HG03571 (cell line): ENCODE results near the gene EFCAB10.
A peak's percentile ranks its signal among the peaks of the same experiment; 100 is the strongest.

Experiments used
- ATAC-seq: cut with Tn5 transposase; IDR thresholded peaks from one replicate; pipeline ENCODE4 v1.9.1; 2021; ENCODE audit not compliant: unreplicated experiment

The EFCAB10 gene, protein sequence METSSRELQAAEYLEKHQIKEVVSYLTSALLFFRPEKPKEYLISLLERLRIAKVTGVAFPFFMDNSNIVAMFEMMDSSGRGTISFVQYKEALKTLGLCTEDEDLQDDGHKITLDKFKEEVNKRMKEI

DNA sequence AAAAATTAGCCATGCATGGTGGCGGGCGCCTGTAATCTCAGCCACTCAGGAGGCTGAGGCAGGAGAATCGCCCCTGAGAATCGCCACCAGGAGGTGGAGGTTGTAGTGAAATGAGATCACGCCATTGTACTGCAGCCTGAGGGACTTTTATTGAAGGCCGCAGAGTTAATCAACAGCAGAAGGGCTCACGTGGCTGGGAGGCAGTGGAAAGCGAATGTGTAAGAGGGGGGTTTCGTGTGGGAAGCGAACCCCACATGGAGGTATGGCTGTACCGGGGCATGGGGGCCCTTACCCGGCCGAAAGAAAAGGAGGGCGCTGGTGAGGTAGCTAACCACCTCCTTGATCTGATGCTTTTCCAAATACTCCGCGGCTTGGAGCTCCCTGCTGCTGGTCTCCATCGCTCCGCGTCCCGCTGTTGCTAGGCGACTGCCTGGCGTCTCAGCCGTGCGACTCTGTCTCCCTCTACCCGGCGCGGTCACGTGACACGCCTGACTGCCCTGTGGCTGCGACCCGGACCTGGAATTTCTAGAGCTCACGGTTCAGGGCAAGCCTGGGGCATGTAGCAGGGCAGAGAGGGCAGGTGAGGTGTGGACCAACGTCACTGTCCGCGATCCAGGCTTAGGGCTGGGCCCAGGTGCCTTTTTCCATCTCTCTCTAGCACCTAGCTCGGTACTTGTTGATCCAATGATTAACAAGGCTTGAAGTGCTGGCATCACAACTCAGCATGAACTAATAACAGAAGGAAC lies at the start of gene EFCAB10:
Gene EFCAB10 (minus strand): TSS at position 428 of the 746 bp plus-strand sequence. CDS start 30 bp downstream, at position 398.
- ATAC-seq = peak; percentile 82

DNA sequence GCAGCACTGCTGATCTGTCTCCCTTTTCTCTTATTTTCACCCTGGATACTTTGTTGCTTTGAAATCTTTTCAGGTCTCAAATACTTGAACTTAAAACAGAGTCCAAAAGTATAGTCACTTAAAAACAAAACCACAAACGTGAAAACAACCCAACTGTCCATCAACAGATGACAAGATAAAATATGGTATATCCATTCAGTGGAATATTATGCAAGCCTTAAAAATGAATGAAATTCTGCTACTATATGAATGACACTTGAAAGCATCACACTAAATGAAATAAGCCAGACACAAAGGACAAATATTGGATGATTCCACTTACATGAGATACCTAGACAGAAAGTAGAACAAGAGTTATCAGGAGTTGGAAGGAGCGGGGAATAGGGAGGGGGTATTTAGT lies 44.7 kb upstream of the EFCAB10 start:
- ATAC-seq = no peak

DNA sequence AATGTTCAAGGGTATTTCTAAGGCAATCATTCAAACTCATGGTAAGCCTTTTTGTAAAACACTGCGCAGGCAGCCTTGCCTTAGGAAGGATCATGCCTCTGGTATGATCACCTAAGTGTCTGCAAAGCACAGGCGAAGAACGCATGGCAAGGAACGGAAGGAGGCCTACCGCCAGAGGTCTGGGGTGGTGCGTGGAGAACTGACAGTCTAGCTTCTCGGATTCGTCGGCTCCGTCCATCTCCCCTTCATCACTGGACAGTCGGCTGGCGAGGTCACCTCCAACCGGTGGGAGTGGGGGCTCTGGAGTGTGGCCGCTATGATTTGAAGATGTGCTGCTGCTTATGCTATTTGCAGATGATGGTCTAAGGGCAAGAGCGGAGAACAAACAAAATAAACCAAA lies 42.6 kb upstream of the EFCAB10 start:
- no peak for ATAC-seq

DNA sequence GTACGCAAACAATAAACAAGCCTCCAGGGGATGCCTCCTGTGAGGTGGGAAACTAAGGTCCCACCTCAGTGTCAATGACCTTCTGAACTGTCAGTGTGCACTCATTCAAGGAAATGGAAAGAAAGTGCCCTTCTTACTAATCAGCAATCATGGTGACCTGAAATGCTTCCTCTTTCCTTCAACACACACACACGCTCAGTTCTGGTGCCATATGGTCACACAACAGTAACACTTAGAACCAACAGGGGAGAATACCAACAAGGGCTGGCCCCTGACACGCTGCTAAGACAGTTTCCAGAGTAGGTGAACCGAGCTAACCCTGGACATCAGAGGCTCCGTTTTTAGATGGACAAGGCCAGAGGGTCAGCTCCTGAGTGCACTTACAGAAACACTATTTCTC lies 42.1 kb upstream of the EFCAB10 start:
- no peak for ATAC-seq

DNA sequence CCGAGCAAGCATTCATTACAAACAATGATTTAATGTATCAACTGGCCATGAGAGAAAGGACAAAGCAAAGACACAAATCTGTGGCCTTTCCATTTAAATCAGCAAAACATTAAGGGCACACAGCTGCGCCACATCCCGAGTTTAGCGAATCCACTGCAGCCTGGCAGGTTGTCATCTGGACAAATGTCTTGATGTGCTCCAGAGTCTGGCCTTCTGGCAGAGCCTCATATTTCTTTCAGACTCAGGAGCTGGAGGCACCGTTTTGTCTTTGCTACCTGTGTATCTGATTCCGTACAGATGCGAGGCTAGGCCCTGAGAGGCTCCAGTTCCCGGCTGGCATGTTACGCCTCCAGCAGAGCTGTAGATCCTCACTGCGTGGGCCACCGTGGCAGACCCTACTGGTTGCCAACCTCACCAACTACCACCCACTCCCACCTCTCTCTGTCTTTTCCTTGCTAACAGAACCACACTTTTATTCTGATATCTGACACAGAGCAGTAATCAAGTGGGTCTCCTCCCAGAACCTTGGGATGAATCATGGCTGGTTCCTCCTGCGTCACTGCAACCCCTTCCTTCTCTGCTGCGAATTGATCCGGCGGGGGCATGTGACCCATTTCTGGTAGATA lies 40.9 kb upstream of the EFCAB10 start:
- no peak for ATAC-seq

DNA sequence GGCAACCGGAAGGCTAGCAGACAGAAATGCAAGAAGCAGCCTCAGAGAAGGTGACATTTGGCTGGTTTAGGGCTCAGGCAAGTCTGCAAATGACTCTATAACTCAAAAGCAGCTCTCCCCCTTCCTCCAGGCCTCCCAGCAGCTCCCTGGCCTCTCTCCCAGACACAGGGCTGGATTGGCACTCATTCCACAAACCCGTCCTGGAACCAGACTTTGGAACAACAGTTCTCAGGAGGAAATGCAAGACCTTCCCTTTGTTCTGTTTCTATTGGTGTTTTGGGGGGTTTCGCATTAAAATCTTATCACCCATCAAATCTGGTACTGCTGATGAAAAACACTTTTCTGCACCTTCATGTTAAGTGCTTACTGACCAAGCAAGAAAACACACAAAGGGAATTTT lies 40.3 kb upstream of the EFCAB10 start:
- no peak for ATAC-seq

DNA sequence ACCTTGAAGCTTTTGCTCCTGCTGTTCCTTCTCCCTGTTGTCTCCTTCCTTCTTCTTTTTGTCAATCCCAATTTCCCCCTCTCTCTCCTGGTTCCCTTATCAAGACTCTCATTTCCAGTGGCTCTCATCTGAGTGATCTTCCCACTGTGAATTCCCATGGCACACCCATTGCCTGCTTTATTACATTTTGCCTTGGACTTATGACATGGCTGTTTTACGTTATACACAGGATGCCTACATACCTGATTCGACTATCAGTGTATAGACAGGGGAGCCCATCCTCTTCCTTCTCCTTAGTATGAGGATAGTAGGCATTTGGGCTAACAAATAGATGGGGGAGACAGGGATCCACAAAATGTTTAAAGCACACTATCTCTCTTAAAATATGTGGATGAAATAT lies 39.9 kb upstream of the EFCAB10 start:
- no peak for ATAC-seq

DNA sequence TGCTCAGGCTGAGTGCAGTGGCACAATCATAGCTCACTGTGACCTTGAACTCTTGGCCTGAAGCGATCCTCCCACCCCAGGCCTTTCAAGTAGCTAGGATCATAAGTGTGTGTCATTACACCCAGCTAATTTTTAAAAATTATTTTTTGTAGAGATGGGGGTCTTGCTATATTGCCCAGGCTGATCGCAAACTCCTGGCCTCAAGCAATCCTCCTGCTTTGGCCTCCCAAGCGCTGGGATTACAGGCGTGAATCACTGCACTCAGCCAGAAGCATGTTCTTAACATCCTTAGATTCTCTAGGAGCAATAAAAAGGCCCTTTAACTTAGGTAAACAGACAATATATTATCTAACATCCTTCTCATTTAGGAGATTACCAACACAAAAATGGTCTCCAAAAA lies 38.3 kb upstream of the EFCAB10 start:
- ATAC-seq = no peak

DNA sequence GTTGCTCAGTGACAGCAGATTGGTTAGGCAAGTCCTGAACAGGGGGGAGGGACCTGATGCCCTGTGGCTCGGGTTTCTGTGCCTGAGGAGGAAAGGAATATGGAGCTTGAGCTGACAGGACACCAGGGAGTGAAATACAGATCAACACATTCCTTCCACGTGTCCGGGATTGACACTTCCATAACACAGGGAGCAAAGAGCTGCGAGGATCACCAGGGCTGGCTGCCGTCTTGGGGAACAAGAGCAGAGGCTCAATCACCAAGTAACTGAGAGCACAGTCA lies 36.7 kb upstream of the EFCAB10 start:
- ATAC-seq = no peak

DNA sequence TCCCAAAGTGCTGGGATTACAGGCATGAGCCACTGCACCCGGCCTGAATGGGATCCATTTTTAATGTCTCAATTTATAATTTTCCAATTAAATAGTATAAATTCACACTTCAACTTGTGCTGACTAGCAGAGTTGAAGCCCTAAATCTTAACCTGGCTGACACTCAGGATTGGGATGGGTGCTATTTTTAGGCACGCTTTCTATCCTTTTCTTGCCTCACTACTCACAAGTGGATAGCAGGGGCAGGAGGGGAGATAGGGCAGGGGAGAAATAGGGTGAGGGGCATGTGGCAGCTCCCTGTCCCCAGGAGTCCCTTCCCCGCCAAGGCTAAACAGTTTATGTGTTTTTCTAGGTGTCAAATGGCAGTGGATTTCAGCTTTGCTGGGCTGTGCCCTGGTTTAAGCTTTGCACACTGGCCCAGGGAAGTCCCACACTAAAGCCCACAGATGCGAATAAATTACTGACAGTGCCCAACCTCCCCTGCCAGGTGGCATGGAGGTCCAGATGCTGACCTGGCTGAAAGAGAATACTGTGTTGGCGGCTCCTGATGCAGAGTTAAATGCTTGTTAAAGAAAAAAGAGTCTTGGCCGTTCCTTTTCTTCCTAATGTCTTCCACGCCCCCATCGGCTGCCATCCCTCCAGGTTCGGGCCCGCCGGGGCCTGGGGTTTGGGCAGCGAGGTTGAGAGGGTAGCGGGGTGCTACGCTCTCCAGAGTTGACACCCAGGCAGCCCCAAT lies 36.2 kb upstream of the EFCAB10 start:
- ATAC-seq = no peak

DNA sequence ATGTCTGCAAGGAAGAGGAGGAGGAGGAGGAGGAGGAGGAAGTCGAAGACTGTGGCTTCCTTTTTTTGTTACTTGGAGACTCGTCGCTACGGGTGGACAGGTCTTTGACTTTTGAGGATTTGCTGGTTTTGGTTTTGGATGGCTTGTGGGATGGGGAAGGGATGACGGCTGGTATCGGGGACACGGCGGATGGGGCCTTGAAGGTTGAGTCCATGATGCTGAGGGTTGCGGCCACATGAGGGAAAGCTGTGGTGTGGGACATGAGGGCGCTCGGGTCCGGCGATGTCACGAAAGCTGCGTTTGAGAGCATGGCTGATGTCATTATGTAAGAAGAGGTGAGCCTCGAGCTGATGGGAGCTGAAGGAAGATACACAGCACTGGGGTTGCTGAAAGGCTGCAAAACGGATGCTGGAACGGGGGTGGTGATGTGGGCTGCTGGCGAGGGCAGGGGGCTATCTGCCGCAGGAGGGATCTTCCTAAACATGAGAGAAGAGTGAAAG lies 33.1 kb upstream of the EFCAB10 start:
- ATAC-seq = no peak

DNA sequence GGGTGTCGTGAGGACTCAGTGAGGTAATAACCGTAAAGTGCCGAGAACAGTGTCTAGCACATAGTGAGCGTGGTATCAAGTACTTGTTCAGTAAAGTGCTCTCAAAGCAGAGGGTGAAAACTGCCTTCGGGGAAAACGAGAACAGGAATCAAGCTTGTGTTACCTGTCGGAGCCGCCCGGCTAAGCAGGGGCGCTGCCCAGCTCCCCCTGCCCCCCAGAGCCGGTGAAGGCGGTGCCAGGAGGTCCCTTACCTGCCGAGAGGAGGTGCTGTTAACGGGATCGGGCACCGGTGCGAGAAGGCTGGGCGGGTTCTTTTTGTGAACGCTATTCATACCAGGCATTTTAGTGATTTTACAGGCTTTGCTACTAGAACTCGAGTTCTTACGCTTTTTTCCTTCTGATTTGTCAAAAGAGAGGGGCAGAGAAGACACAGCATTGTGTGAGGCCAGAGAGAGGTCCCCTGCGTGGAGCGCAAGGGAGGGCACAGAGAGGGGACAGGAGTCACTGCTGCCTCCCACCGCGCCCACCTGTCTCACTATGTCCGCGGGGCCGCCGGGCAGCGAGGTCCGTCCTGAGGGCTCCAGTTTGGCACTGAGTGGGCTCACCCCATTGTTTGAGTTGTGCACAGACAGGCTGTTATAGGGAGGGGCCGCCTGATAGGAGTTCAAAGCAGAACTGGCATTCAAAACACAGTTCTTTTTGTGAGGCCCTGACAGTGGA lies 32.5 kb upstream of the EFCAB10 start:
- no peak for ATAC-seq

DNA sequence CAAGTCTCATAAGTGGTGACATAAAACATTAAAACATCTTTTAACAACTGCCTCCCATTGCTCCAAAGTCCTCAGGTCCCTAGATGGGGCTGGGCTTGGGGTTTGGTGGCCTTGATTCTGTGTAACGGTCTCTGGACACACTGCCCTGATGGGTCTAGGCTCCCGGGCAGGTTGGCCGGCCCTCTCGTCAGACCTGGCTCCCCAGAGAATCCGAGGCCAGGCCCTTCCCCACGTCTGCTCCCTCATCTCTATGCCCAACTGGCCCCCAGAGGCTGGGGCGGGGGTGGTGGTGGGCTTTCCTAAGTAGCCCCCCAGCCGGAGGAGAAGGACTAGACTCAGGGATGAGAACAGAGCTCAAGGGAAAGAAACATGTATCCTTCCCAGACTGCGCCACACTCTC lies 31.5 kb upstream of the EFCAB10 start:
- ATAC-seq = no peak

DNA sequence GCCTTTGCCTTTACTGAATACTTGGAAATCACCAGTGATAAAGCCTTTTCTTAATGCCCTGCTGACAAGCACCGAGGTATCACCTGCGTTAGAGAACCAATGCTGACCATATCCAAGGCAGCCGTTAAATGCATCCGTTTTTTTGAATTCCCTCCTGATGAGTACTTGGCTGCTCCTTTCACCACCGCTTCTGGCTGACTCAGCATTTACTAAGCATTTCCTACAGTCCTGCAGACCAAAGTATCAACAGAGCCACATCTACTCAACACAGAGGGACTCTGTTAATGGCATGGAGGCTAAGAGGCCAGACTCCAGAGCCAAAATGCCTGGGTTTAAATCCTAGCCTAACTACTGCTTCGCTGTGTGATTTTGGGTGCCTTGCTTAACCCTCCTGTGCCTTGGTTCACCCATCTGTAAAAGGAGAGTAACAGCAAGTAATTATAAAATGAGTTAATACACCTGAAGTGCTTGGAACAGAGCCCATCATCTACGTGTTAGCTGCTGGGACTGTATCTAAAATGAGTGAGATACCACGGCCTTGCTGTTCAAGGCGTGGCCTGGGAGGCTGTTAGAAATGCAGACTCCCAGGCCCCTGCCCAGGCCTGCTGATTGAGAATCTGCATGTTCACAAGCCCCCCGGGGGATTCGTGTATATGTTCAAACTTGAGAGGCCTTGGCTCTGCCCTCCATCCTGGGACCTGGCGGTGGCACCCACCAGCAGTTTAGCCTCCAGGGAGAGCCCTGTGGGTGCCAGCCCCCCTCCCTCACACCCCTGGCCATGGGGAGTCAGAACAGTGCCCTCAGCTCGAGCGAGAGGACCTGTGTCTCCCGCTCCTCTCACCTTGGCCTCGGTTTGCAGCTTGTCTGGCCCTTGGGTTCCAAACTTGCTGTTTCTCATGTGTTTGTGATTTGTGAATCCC lies 30.8 kb upstream of the EFCAB10 start:
- no peak for ATAC-seq

DNA sequence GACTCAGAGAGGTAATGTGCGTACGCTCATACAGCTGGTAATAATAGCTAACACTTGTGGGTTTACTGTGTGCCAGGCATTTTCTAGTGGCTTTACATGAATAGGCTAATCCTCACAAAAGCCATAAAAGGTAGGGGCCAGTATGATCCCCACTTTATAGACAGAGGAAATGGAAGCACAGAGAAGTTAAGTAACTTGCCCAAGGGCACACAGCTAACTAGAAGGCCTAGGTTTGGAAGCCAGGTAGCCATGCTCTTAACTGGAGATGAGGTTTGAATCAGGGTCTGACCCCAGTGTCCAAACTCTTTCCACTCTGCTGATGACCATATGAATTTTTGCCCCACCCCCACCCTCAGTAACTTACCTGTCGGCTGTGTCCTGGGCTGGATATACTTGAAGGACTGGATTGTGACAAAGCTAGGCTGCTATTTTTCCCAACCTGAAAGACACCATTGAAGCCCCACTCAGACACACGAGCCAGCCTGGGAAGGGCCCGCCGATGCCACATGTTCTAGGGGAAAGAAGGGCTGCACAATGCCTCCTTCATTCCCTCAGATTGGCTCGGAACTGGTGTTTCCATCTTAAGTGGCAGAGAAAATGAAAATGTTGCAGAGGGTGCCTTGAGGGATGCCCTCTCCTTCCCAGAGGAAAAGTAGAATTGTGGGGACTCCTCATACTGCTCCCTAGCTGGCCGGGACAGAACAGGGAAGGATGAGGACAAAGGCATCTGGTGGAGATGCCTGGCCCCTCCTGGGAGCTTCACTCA lies 29.1 kb upstream of the EFCAB10 start:
- no peak for ATAC-seq

DNA sequence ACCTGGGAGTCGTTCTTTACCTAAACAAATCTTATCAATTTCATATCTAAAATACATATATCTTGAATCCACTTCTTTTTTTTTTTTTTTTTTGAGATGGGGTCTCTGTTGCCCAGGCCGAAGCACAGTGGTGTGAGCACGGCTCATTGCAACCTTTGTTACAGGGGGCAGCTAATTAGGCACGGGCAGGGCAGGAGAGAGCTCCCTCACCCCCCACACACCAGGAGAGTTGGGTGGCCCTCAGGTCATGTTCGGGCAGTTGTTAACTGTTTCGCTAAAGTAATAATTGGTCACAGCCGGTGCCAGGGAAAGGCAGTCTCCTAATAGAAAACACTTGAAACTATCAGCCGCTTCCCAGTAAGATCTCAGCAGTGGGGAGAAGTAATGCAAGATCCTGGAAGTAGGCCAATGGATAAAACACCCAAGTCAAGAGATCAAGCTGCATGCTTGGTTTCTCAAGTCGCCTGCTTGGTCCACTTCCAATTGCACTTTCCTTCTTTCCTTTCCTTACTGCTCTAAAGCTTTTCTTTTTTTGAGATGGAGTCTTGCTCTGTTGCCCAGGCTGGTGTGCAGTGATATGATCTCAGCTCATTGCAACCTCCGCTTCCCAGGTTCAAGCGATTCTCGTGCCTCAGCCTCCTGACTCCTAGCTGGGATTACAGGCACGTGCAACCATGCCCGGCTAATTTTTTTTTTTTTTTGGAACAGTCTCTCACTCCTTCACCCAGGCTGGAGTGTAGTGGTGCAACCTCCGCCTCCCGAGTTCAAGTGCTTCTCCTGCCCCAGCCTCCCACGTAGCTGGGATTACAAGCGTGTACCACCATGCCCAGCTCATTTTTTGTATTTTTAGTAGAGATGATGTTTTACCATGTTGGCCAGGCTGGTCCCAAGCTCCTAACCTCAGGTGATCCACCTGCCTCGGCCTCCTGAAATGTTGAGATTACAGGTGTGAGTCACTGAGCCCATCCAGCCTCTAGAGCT lies 21.3 kb upstream of the EFCAB10 start:
- ATAC-seq = no peak

DNA sequence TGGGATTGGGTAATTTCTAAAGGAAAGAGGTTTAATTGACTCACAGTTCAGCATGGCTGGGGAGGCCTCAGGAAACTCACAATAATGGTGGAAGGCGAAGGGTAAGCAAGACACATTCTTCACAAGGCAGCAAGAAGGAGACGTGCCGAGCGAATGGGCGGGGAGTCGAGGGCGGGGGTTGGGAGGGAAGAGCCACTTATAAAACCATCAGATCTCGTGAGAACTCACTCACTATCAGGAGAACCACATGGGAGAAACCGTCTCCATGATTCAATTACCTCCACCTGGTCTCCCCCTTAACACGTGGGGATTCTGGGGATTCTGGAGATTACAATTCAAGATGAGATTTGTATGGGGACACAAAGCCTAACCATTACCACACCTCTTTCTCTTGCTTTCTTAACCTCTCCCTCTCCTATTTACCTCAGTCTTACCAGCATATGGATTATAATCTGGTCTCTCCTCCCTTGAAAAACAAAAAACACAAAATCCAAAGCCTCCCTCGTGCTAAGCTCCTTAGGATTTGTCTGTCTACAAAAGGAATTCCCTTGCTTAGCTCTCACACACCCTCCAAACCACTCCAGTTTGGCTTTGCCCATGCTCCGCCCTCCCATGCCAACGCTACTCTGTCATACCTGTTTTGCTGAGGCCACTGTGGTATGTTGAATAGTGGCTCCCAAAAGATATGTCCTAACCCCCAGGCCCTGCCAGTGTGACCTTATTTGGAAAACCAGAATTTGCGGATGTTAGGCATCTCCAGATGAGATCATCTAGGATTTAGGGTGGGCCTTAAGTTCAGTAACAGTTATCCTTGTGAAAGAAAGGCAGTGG lies 19.6 kb upstream of the EFCAB10 start:
- ATAC-seq = no peak
